Measurements from ENCODE around the gene TTLL5.

DNA sequence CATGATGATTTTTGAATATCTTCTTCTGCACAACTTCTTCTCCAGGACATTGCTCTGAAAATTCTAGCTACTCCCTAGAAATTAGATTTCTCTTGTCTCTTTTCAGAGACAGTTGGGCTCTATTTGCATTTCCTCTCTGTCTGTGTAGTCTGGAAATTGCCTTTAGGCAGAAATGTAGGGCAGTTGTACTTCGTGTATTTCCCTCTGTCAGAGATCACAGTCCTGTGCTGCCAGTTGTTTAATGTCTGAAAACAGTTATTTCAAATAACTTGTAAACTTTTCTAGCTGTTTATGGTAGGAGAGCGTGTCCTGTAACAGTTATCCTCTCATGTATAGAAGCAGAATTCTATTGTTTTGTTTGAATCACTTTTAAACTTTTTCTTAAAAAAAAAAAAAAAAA is 86.9 kb downstream of the TTLL5 start:
- TF ChIP-seq, protein P1, sequence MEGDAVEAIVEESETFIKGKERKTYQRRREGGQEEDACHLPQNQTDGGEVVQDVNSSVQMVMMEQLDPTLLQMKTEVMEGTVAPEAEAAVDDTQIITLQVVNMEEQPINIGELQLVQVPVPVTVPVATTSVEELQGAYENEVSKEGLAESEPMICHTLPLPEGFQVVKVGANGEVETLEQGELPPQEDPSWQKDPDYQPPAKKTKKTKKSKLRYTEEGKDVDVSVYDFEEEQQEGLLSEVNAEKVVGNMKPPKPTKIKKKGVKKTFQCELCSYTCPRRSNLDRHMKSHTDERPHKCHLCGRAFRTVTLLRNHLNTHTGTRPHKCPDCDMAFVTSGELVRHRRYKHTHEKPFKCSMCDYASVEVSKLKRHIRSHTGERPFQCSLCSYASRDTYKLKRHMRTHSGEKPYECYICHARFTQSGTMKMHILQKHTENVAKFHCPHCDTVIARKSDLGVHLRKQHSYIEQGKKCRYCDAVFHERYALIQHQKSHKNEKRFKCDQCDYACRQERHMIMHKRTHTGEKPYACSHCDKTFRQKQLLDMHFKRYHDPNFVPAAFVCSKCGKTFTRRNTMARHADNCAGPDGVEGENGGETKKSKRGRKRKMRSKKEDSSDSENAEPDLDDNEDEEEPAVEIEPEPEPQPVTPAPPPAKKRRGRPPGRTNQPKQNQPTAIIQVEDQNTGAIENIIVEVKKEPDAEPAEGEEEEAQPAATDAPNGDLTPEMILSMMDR (IDR thresholded peaks at IDR 0.05): no peak
- TF ChIP-seq POLR2A (IDR thresholded peaks at IDR 0.05): no peak
